HL-60 (cell line): ENCODE data around the gene ADAMTS13.

Experiments used
- GABPA ChIP-seq: IDR thresholded peaks from 2 replicates; pipeline ENCODE4 v1.6.1; 2012; ENCODE audit warnings: low read depth
- POLR2AphosphoS5 ChIP-seq: IDR thresholded peaks from 2 replicates; pipeline ENCODE4 v1.6.1; 2012; ENCODE audit warnings: low read depth
- REST ChIP-seq: IDR thresholded peaks from 2 replicates; pipeline ENCODE4 v1.6.1; 2012; ENCODE audit warnings: low read depth; ENCODE audit not compliant: insufficient replicate concordance
- TF ChIP-seq, protein P1 (sequence below): IDR thresholded peaks from one replicate; pipeline ENCODE4 v1.5.1; 2011; ENCODE audit warnings: low read length, control low read depth, inconsistent platforms; ENCODE audit not compliant: insufficient read depth

DNA sequence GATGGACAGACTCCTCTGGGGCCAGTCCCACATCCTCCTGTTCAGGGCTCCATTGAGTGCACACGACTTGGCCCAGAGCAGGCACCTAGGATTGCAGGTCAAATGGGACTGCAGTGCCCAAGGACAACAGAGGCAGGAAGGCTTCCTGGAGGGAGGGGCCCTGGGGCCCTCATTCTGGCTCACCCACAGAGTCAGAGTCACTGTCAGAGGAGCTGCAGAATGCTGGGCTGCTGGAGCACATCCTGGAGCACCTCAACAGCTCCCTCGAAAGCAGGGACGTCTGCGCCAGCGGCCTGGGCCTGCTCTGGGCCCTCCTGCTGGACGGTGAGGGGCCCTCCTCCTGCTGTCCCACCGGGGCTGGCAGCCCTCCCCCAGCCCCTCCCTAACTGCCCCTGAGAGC is 19.5 kb upstream of the ADAMTS13 start:
- TF ChIP-seq POLR2AphosphoS5 (no peak), GABPA (no peak), REST (no peak)
- TF ChIP-seq, protein P1, sequence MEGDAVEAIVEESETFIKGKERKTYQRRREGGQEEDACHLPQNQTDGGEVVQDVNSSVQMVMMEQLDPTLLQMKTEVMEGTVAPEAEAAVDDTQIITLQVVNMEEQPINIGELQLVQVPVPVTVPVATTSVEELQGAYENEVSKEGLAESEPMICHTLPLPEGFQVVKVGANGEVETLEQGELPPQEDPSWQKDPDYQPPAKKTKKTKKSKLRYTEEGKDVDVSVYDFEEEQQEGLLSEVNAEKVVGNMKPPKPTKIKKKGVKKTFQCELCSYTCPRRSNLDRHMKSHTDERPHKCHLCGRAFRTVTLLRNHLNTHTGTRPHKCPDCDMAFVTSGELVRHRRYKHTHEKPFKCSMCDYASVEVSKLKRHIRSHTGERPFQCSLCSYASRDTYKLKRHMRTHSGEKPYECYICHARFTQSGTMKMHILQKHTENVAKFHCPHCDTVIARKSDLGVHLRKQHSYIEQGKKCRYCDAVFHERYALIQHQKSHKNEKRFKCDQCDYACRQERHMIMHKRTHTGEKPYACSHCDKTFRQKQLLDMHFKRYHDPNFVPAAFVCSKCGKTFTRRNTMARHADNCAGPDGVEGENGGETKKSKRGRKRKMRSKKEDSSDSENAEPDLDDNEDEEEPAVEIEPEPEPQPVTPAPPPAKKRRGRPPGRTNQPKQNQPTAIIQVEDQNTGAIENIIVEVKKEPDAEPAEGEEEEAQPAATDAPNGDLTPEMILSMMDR = no peak
